Erythroblast (primary cell): ENCODE measurements around the gene CNTN4.

Source experiments
- GATA1 ChIP-seq: IDR thresholded peaks from 2 replicates; pipeline ENCODE4 v1.6.1; 2011; ENCODE audit warnings: low read depth, mild to moderate bottlenecking, control low read depth, low read length, moderate library complexity
- POLR2A ChIP-seq: IDR thresholded peaks from 2 replicates; pipeline ENCODE4 v1.6.1; 2011; ENCODE audit warnings: mild to moderate bottlenecking, low read length

GRCh38 chr3:2458816-2459215, 360.1 kb downstream of the CNTN4 start:
- TF ChIP-seq POLR2A (no peak), GATA1 (no peak)
